ENCODE results near the gene SEMA3D.

SEMA3D gene

DNA sequence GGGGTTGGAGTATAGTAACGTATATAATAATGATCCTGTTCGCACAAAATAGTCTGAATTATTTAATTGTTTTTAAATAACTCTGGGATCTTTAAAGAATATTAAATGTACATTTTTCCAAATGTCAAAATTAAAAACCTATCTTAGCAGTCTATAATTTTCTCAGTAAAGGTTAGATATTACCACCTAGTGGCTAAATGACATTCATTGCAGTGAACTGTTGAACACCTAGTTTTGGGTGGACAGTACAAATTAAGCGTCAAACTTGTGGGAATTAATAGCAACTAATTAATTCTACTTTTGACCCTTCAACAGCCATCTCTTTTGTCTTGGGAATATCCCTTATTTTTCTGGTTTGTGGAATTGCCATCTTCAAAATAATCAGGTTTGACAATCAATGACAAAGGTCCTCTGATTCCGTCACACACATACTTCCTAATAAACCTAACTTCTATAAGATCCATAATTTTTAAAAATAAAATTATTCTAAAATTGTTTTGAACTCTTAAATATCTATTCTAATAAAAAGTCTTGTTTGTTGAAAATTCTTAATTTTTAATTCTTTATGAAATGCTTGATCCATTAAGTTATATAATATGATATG, 165.7 kb downstream of the SEMA3D start:
- Histone ChIP-seq H3K4me2 (ENCODE audit: low read length) (no peak overlapping the region), H3K27ac (ENCODE audit: low read length) (no peak overlapping the region), H3K9me3 (ENCODE audit: insufficient read depth, low read length) (no peaks in the 10 kb centered on the region), H3K4me3 (ENCODE audit: low read length) (no peak overlapping the region), H3K36me3 (replicated peaks; ENCODE audit: low read depth, low read length) (no peaks in the 10 kb centered on the region), H2AFZ (ENCODE audit: low read depth, low read length) (no peak overlapping the region), H3K27me3 (ENCODE audit: low read depth, low read length) (peaks cover 3% of the 10 kb centered on the region; the same call in 1 of the 2 replicates), H3K4me1 (ENCODE audit: low read length) (no peaks in the 10 kb centered on the region), H3K79me2 (ENCODE audit: low read length) (no peaks in the 10 kb centered on the region), H3K9ac (ENCODE audit: low read length) (no peak overlapping the region), H4K20me1 (ENCODE audit: insufficient read depth, low read length) (no peaks in the 10 kb centered on the region)
- no peak for TF ChIP-seq EZH2phosphoT487 (IDR thresholded peaks at IDR 0.05; ENCODE audit: low read depth)
- TF ChIP-seq, protein P1, sequence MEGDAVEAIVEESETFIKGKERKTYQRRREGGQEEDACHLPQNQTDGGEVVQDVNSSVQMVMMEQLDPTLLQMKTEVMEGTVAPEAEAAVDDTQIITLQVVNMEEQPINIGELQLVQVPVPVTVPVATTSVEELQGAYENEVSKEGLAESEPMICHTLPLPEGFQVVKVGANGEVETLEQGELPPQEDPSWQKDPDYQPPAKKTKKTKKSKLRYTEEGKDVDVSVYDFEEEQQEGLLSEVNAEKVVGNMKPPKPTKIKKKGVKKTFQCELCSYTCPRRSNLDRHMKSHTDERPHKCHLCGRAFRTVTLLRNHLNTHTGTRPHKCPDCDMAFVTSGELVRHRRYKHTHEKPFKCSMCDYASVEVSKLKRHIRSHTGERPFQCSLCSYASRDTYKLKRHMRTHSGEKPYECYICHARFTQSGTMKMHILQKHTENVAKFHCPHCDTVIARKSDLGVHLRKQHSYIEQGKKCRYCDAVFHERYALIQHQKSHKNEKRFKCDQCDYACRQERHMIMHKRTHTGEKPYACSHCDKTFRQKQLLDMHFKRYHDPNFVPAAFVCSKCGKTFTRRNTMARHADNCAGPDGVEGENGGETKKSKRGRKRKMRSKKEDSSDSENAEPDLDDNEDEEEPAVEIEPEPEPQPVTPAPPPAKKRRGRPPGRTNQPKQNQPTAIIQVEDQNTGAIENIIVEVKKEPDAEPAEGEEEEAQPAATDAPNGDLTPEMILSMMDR (IDR thresholded peaks at IDR 0.05; ENCODE audit: low read depth, low read length), result peak; percentile 63

DNA sequence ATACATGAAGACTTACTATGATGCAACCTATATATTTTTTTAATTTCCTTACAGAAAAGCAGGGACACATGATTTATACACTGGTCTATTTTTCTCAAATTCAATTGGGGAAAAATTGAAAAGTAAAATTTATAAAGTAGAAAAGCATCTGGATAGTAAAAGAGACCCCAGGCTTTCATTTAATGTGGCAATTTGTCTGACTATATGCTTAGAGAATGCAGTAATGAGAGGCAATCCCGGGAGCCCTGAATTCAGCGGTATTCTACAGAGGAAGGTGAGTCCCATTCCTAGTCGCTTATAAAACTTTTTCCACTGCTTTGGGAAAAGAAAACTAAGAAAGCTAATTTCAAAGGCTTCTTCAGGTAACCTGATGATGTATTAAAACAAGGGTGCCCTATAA, 167.1 kb downstream of the SEMA3D start:
- H3K36me3 ChIP-seq (replicated peaks; ENCODE audit: low read depth, low read length), result no peaks in the 10 kb centered on the region
- H3K4me2 ChIP-seq (ENCODE audit: low read length), result no peak overlapping the region
- no peak overlapping the region for H3K27ac ChIP-seq (ENCODE audit: low read length)
- H3K27me3 ChIP-seq (ENCODE audit: low read depth, low read length), result peaks cover 3% of the 10 kb centered on the region; the same call in 1 of the 2 replicates
- no peaks in the 10 kb centered on the region for H4K20me1 ChIP-seq (ENCODE audit: insufficient read depth, low read length)
- H3K79me2 ChIP-seq (ENCODE audit: low read length), result no peaks in the 10 kb centered on the region
- H3K4me1 ChIP-seq (ENCODE audit: low read length), result no peaks in the 10 kb centered on the region
- H2AFZ ChIP-seq (ENCODE audit: low read depth, low read length), result no peak overlapping the region
- no peak overlapping the region for H3K9ac ChIP-seq (ENCODE audit: low read length)
- TF ChIP-seq, protein P1 (IDR thresholded peaks at IDR 0.05; ENCODE audit: low read depth, low read length), result no peak
- no peak for TF ChIP-seq EZH2phosphoT487 (IDR thresholded peaks at IDR 0.05; ENCODE audit: low read depth)
- no peaks in the 10 kb centered on the region for H3K9me3 ChIP-seq (ENCODE audit: insufficient read depth, low read length)
- no peak overlapping the region for H3K4me3 ChIP-seq (ENCODE audit: low read length)

DNA sequence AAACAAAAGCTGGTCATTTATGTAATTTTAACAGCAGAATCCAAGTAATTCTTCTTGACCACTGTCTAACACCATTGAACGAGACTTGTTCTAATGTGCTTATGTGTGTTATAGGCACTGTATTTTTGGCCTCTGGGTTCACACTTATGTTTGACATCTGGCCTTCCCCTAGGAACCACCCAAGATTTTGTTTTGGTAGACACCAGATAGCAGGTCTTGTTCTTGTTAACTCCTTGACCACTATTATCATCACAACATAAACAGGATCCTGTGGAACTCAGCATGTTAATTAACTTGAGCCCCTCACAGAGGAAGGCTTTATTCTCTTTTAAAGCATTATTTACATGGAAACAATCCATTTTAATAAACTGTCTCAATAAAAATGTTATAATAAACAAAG, 167.7 kb downstream of the SEMA3D start:
- H3K79me2 ChIP-seq (ENCODE audit: low read length), result no peaks in the 10 kb centered on the region
- no peaks in the 10 kb centered on the region for H4K20me1 ChIP-seq (ENCODE audit: insufficient read depth, low read length)
- no peak overlapping the region for H3K4me2 ChIP-seq (ENCODE audit: low read length)
- no peak overlapping the region for H3K4me3 ChIP-seq (ENCODE audit: low read length)
- no peaks in the 10 kb centered on the region for H3K4me1 ChIP-seq (ENCODE audit: low read length)
- peaks cover 3% of the 10 kb centered on the region; the same call in 1 of the 2 replicates for H3K27me3 ChIP-seq (ENCODE audit: low read depth, low read length)
- no peaks in the 10 kb centered on the region for H3K9me3 ChIP-seq (ENCODE audit: insufficient read depth, low read length)
- no peak for TF ChIP-seq EZH2phosphoT487 (IDR thresholded peaks at IDR 0.05; ENCODE audit: low read depth)
- TF ChIP-seq, protein P1 (IDR thresholded peaks at IDR 0.05; ENCODE audit: low read depth, low read length), result no peak
- no peak overlapping the region for H3K9ac ChIP-seq (ENCODE audit: low read length)
- no peaks in the 10 kb centered on the region for H3K36me3 ChIP-seq (replicated peaks; ENCODE audit: low read depth, low read length)
- no peak overlapping the region for H2AFZ ChIP-seq (ENCODE audit: low read depth, low read length)
- no peak overlapping the region for H3K27ac ChIP-seq (ENCODE audit: low read length)

DNA sequence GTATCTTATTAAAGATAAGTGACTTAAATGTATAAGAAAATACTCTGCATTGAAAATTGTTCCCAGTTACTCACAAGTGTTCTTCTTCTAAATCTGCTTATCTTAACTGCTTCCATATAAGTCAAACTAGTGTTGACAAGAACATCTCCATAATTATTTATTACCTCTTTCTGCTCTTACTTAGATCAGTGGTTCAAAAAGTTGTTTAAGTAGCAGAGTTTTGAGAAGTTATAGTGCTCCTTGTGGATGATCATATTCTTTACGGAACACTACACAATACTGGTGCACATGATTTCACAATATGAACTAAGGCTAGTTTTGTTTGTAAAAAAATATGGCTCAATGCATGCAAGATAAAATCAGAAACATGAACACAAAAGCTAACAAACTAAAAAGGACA, 168.4 kb downstream of the SEMA3D start:
- Histone ChIP-seq H3K27me3 (ENCODE audit: low read depth, low read length) (no peaks in the 10 kb centered on the region), H3K4me1 (ENCODE audit: low read length) (no peaks in the 10 kb centered on the region), H3K79me2 (ENCODE audit: low read length) (no peaks in the 10 kb centered on the region), H3K4me3 (ENCODE audit: low read length) (no peak overlapping the region), H4K20me1 (ENCODE audit: insufficient read depth, low read length) (no peaks in the 10 kb centered on the region), H3K9ac (ENCODE audit: low read length) (no peak overlapping the region), H3K9me3 (ENCODE audit: insufficient read depth, low read length) (no peaks in the 10 kb centered on the region), H2AFZ (ENCODE audit: low read depth, low read length) (no peak overlapping the region), H3K4me2 (ENCODE audit: low read length) (no peak overlapping the region), H3K27ac (ENCODE audit: low read length) (no peak overlapping the region), H3K36me3 (replicated peaks; ENCODE audit: low read depth, low read length) (no peaks in the 10 kb centered on the region)
- TF ChIP-seq EZH2phosphoT487 (IDR thresholded peaks at IDR 0.05; ENCODE audit: low read depth), result no peak
- TF ChIP-seq, protein P1 (IDR thresholded peaks at IDR 0.05; ENCODE audit: low read depth, low read length), result no peak
